H1 (cell line): ENCODE measurements around the gene ITGA11. TPM values are rescaled to one million over a fixed set of nuclear protein-coding genes. Genes with fewer than 3 reads are reported as not detected.

ENCODE experiments used
- CTCF ChIA-PET: fragments of 300-600 bp; sonication (Branson Sonifier 250); formaldehyde crosslinking; loops from one replicate; lab custom pipeline; 2021; ENCODE audit not compliant: partially characterized antibody; lab: Charles Lee
- POLR2A ChIA-PET: fragments of 300-600 bp; sonication (Branson Sonifier 250); formaldehyde crosslinking; loops from one replicate; lab custom pipeline; 2021; ENCODE audit warnings: inconsistent platforms; ENCODE audit not compliant: partially characterized antibody; lab: Charles Lee
- DNase-seq, 2 experiments: peaks; one replicate each; pipeline versions ENCODE4 v3.0.0 to v3.0.0-alpha.2; 2010 to 2022; ENCODE audit warnings: low spot score in 2 of 2, low read depth in 1 of 2, mixed read lengths in 1 of 2
- FAIRE-seq: peaks from 2 replicates; lab custom pipeline; 2011; peaks lifted over from hg19 to GRCh38; lab: Jason Lieb, UNC
- H2AFZ ChIP-seq: 2 replicates; pipeline ENCODE4 v1.8.1; 2012; ENCODE audit warnings: low read length, inconsistent platforms
- H2AK5ac ChIP-seq: 2 replicates; pipeline ENCODE4 v1.6.1; 2013; ENCODE audit warnings: low read depth, low read length
- H2BK120ac ChIP-seq: replicated peaks from 2 replicates; pipeline ENCODE3; 2013; ENCODE audit warnings: low read depth, low read length, inconsistent platforms
- H2BK12ac ChIP-seq: 2 replicates; pipeline ENCODE4 v1.6.1; 2013; ENCODE audit warnings: low read depth, low read length
- H2BK15ac ChIP-seq: 2 replicates; pipeline ENCODE4 v1.6.1; 2013; ENCODE audit warnings: low read length
- H2BK20ac ChIP-seq: 2 replicates; pipeline ENCODE4 v1.6.1; 2013; ENCODE audit warnings: low read length
- H2BK5ac ChIP-seq: 2 replicates; pipeline ENCODE4 v1.6.1; 2013; ENCODE audit warnings: low read depth, low read length
- H3K14ac ChIP-seq: 2 replicates; pipeline ENCODE4 v1.6.1; 2013; ENCODE audit warnings: inconsistent platforms; ENCODE audit not compliant: insufficient read length
- H3K18ac ChIP-seq: 2 replicates; pipeline ENCODE4 v1.6.1; 2013; ENCODE audit warnings: low read length; ENCODE audit errors: extremely low read depth
- H3K23ac ChIP-seq: 2 replicates; pipeline ENCODE4 v1.6.1; 2013; ENCODE audit warnings: inconsistent platforms; ENCODE audit not compliant: insufficient read length
- H3K23me2 ChIP-seq: 2 replicates; pipeline ENCODE4 v1.6.1; 2013; ENCODE audit warnings: low read depth, low read length
- H3K27ac ChIP-seq: 2 replicates; pipeline ENCODE4 v1.6.1; 2011; ENCODE audit warnings: low read depth, low read length, inconsistent platforms
- H3K27me3 ChIP-seq, 4 experiments: replicated peaks in 1 of 4; 1 replicate in 1 of 4; 2 replicates in 3 of 4; pipeline versions ENCODE4 v1.6.1 to v1.8.1; 2011 to 2013; ENCODE audit warnings: low read length in 3 of 4, mild to moderate bottlenecking in 3 of 4, inconsistent platforms in 2 of 4, mixed read lengths in 2 of 4, moderate library complexity in 1 of 4; ENCODE audit not compliant: control insufficient read depth in 3 of 4, insufficient read depth in 3 of 4; ENCODE audit errors: extremely low read depth in 1 of 4
- H3K36me3 ChIP-seq, 4 experiments: 2 replicates each; pipeline versions ENCODE4 v1.6.1 to v1.8.1; 2011 to 2013; ENCODE audit warnings: mild to moderate bottlenecking in 4 of 4, low read length in 3 of 4, moderate library complexity in 2 of 4, control low read depth in 1 of 4, inconsistent platforms in 1 of 4; ENCODE audit not compliant: insufficient read depth in 4 of 4, control insufficient read depth in 2 of 4
- H3K4ac ChIP-seq: replicated peaks from 2 replicates; pipeline ENCODE3; 2013; ENCODE audit warnings: low read length, low read depth, mixed read lengths, inconsistent platforms; ENCODE audit not compliant: insufficient read length
- H3K4me1 ChIP-seq, 4 experiments: replicated peaks in 1 of 4; 1 replicate in 1 of 4; 2 replicates in 3 of 4; pipeline versions ENCODE4 v1.6.1 to v1.8.1; 2011 to 2013; ENCODE audit warnings: low read length in 3 of 4, inconsistent platforms in 2 of 4, mixed read lengths in 1 of 4; ENCODE audit not compliant: insufficient read depth in 4 of 4, control insufficient read depth in 3 of 4
- H3K4me2 ChIP-seq, 2 experiments: 2 replicates each; pipeline versions ENCODE4 v1.6.1 to v1.8.1; 2011 to 2013; ENCODE audit warnings: low read depth in 2 of 2, low read length in 2 of 2, control low read depth in 1 of 2, inconsistent platforms in 1 of 2, mild to moderate bottlenecking in 1 of 2; ENCODE audit not compliant: insufficient read depth in 1 of 2
- H3K4me3 ChIP-seq, 4 experiments: fragments of 200-600, 300-600 bp in 1 of 4; sonication (generic), shearing (Covaris generic), sonication (Bioruptor Twin) in 1 of 4; 2 replicates each; pipeline versions ENCODE4 v1.5.1 to v1.8.1; 2011 to 2016; ENCODE audit warnings: low read length in 4 of 4, low read depth in 3 of 4, control low read depth in 2 of 4, inconsistent platforms in 2 of 4, mild to moderate bottlenecking in 2 of 4, mixed read lengths in 1 of 4, moderate library complexity in 1 of 4; ENCODE audit not compliant: insufficient read depth in 2 of 4; ENCODE audit errors: extremely low read depth in 1 of 4
- H3K56ac ChIP-seq: replicated peaks from 2 replicates; pipeline ENCODE3; 2013; ENCODE audit warnings: low read depth, mild to moderate bottlenecking, mixed read lengths, low read length, inconsistent platforms; ENCODE audit not compliant: insufficient read length
- H3K79me1 ChIP-seq: 2 replicates; pipeline ENCODE4 v1.6.1; 2013; ENCODE audit warnings: low read depth, low read length, control low read depth
- H3K79me2 ChIP-seq, 2 experiments: 2 replicates each; pipeline versions ENCODE4 v1.6.1 to v1.8.1; 2012 to 2013; ENCODE audit warnings: low read length in 2 of 2, mild to moderate bottlenecking in 2 of 2, inconsistent platforms in 1 of 2; ENCODE audit not compliant: insufficient read depth in 2 of 2, control insufficient read depth in 1 of 2
- H3K9ac ChIP-seq, 4 experiments: replicated peaks in 1 of 4; 1 replicate in 1 of 4; 2 replicates in 3 of 4; pipeline versions ENCODE4 v1.6.1 to v1.8.1; 2011 to 2013; ENCODE audit warnings: low read depth in 3 of 4, low read length in 3 of 4, control low read depth in 2 of 4, mild to moderate bottlenecking in 2 of 4, moderate library complexity in 2 of 4, inconsistent platforms in 1 of 4; ENCODE audit errors: extremely low read depth in 1 of 4
- H3K9me3 ChIP-seq, 2 experiments: 2 replicates each; pipeline versions ENCODE4 v1.6.1 to v1.8.1; 2012 to 2013; ENCODE audit warnings: mild to moderate bottlenecking in 2 of 2, moderate library complexity in 2 of 2, control low read depth in 1 of 2, inconsistent platforms in 1 of 2, low read depth in 1 of 2, low read length in 1 of 2, mixed read lengths in 1 of 2; ENCODE audit not compliant: insufficient read depth in 2 of 2
- H4K20me1 ChIP-seq, 2 experiments: replicated peaks in 1 of 2; 2 replicates each; pipeline versions ENCODE3 to v1.8.1; 2011 to 2013; ENCODE audit warnings: inconsistent platforms in 2 of 2, low read length in 2 of 2, mild to moderate bottlenecking in 1 of 2; ENCODE audit not compliant: insufficient read depth in 2 of 2, control insufficient read depth in 1 of 2
- H4K5ac ChIP-seq: 2 replicates; pipeline ENCODE4 v1.6.1; 2013; ENCODE audit warnings: low read length, low read depth, mixed read lengths, inconsistent platforms; ENCODE audit not compliant: insufficient read length
- H4K8ac ChIP-seq: 2 replicates; pipeline ENCODE4 v1.8.0; 2013; ENCODE audit warnings: mild to moderate bottlenecking, moderate library complexity, low read length, inconsistent platforms; ENCODE audit not compliant: insufficient read depth; ENCODE audit errors: extremely low read depth
- H4K91ac ChIP-seq: replicated peaks from 2 replicates; pipeline ENCODE3; 2013; ENCODE audit warnings: low read length, mixed read lengths, inconsistent platforms; ENCODE audit not compliant: insufficient read length
- SAP30 ChIP-seq: fragments of 300-600 bp; sonication (generic); IDR thresholded peaks from 2 replicates; pipeline ENCODE4 v1.7.1; 2012; ENCODE audit warnings: low read length, moderate library complexity, mild to moderate bottlenecking, inconsistent platforms; ENCODE audit not compliant: insufficient read depth, insufficient replicate concordance
- WGBS, 2 experiments: shearing (Covaris generic) in 1 of 2; methylation state at CpG; one replicate each; pipeline versions ENCODE4 v1.1.6 to v1.1.7; 2013 to 2015; ENCODE audit warnings: low lambda C conversion rate in 2 of 2, mixed read lengths in 2 of 2, inconsistent platforms in 1 of 2, low coverage in 1 of 2, missing lambda C conversion rate in 1 of 2; ENCODE audit not compliant: insufficient replicate concordance in 2 of 2, insufficient coverage in 1 of 2, insufficient read length in 1 of 2; ENCODE audit errors: extremely low coverage in 1 of 2, missing lambda C conversion rate in 1 of 2; 5-methylcytosine and 5-hydroxymethylcytosine counted together
- polyA plus RNA-seq, 7 experiments: library from polyadenylated mRNA; depleted of rRNA in 3 of 7; stranded (reverse) in 5 of 7; unstranded in 2 of 7; fragments of >200 nt in 5 of 7; fragments of 200-250 nt in 2 of 7; gene quantifications; 1 replicate in 5 of 7; 2 replicates in 1 of 7; 4 replicates in 1 of 7; pipeline versions ENCODE4 v1.2.1 to v1.2.3, GENCODE V29; 2011 to 2013; ENCODE audit warnings: missing spikeins in 2 of 7, mixed read lengths in 2 of 7
- total RNA-seq: library from RNA; stranded (reverse); fragmentation: NEBNext Ultra II Directional; extraction: Animal tissue kit (Norgen Biotek cat#: 25700); gene quantifications from 2 replicates; pipeline ENCODE4 v1.2.1, GENCODE V29; 2021

The ITGA11 gene
- total and polyA plus RNA-seq, 2 of the 8 experiments (the other 6 are each of a cell fraction or from before 2014, with no cell fraction given), result 0.05 to 0.06 TPM

DNA sequence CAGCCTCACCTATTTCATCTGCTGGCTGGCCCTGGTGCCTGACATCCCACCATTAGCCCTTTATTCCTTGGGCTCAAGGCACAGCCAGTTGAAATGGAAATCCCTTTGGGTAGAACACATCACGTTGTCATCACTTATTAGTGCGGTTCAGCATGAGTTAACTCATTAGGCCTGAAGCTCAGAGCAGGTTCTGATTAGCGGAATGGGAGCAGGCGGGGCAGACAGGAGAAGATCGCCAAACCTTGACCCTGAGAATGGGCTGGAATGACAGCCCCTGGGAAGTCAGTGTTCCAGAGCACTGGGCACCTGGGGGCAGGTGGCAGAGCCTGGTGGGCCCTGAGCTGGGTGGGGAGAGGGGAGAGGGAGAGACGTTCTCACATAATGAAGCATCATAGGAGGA lies 5.8 kb downstream of the ITGA11 start:
- Histone ChIP-seq H3K4me1 (peaks cover 0 to 4% (median 2%) of the 10 kb centered on the region in 4 experiments; a peak in 4 of 7 replicates), H2BK12ac (no peak overlapping the region), H3K14ac (no peak overlapping the region), H3K27ac (no peak overlapping the region), H3K23ac (no peak overlapping the region), H2BK15ac (no peak overlapping the region), H3K4ac (no peak overlapping the region), H3K18ac (no peak overlapping the region), H3K4me3 (no peak overlapping the region), H3K23me2 (no peaks in the 10 kb centered on the region; the same call in 1 of the 2 replicates), H4K91ac (no peak overlapping the region), H4K8ac (no peak overlapping the region), H3K9ac (no peak overlapping the region), H4K5ac (no peak overlapping the region), H4K20me1 (no peaks in the 10 kb centered on the region)
- WGBS, 2 experiments, result 89% methylated on average over 6 of the region's 6 CpGs; no CpG with 5 or more reads in 1 of the 2 experiments
- POLR2A ChIA-PET, result no interaction called here
- FAIRE-seq, result no peak
- TF ChIP-seq SAP30, result no peak
- TF ChIP-seq, all 59 proteins: peak for 0
- Histone ChIP-seq H2BK5ac (no peak overlapping the region), H2AFZ (no peak overlapping the region), H3K56ac (no peak overlapping the region), H3K36me3 (no peaks in the 10 kb centered on the region), H3K4me2 (no peak overlapping the region), H3K9me3 (no peaks in the 10 kb centered on the region), H3K79me2 (no peaks in the 10 kb centered on the region), H2BK20ac (no peak overlapping the region), H3K79me1 (no peaks in the 10 kb centered on the region), H2AK5ac (no peak overlapping the region), H2BK120ac (no peak overlapping the region), H3K27me3 (peaks cover 16 to 23% (median 21%) of the 10 kb centered on the region in 4 experiments)
- CTCF ChIA-PET, result no interaction called here
- no peak for DNase-seq
